BJ (cell line): ENCODE results near the gene DNAI2. TPM values are rescaled to one million over a fixed set of nuclear protein-coding genes. Genes with fewer than 3 reads are reported as not detected.

Experiments used
- CTCF ChIA-PET: fragments of 350-600 bp; formaldehyde crosslinking; extraction: SDS; loops from one replicate; lab custom pipeline; 2021; ENCODE audit warnings: antibody characterized with exemption, inconsistent platforms; lab: Yijun Ruan, JAX
- POLR2A ChIA-PET: fragments of 300-600 bp; sonication (Branson Sonifier 250); formaldehyde crosslinking; extraction: SDS; loops from one replicate; lab custom pipeline; 2021; ENCODE audit warnings: antibody characterized with exemption; lab: Charles Lee
- DNase-seq: peaks from one replicate; pipeline ENCODE4 v3.0.0-alpha.2; 2011; ENCODE audit warnings: low read depth
- H3K27me3 ChIP-seq: 2 replicates; pipeline ENCODE4 v1.6.0; 2011; ENCODE audit warnings: low read length; ENCODE audit not compliant: control insufficient read depth, insufficient read depth
- H3K36me3 ChIP-seq: 2 replicates; pipeline ENCODE4 v1.5.1; 2011; ENCODE audit warnings: low read length; ENCODE audit not compliant: control insufficient read depth, insufficient read depth
- H3K4me3 ChIP-seq: 2 replicates; pipeline ENCODE4 v1.5.1; 2011; ENCODE audit warnings: low read depth, mild to moderate bottlenecking, control low read depth, low read length
- polyA plus RNA-seq: library from polyadenylated mRNA; depleted of rRNA; stranded (reverse); fragments of >200 nt; gene quantifications from 2 replicates; pipeline ENCODE4 v1.2.3, GENCODE V29; 2011
- TF ChIP-seq, protein P1 (sequence below): IDR thresholded peaks from 2 replicates; pipeline ENCODE4 v1.5.1; 2011; ENCODE audit warnings: low read depth, mild to moderate bottlenecking, control low read depth, inconsistent platforms, low read length, moderate library complexity; ENCODE audit not compliant: insufficient read depth

The DNAI2 gene
- polyA plus RNA-seq, 1 experiment: not detected

DNA sequence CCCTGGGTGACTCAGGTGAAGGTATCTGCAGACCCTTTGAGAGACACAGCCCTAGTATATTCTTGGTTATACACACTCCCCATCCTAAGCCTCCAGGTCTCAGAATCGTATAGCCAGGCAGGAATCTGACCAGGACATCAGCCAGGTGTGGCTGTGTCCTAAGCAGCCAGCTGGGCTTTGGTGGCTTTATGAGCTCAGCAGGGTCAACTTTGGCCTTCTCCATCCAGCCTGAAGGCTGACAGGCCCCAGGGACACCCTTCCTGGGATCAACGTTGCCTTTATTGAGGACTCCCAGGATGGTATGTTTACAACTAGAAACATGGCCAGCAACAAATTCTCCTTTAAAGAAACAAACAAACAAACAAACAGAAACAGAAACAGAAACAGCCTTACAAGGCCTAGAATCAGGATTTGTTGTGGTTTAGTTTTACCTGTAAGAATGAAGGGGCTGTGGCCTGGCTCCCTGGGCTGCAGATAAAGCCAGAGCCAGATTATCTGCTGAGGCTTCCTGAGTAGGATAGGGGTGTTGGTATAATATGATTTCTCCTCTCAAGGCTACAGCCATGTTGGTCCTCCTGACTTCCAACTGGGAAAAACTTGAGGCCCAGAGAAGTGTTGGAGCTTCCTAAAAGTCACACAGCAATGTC lies 60.5 kb downstream of the DNAI2 start:
- Histone ChIP-seq H3K4me3 (no peak overlapping the region), H3K36me3 (no peaks in the 10 kb centered on the region), H3K27me3 (no peaks in the 10 kb centered on the region)
- ChIA-PET CTCF (no interaction called here), POLR2A (no interaction called here)
- DNase-seq: no peak
- TF ChIP-seq, protein P1, sequence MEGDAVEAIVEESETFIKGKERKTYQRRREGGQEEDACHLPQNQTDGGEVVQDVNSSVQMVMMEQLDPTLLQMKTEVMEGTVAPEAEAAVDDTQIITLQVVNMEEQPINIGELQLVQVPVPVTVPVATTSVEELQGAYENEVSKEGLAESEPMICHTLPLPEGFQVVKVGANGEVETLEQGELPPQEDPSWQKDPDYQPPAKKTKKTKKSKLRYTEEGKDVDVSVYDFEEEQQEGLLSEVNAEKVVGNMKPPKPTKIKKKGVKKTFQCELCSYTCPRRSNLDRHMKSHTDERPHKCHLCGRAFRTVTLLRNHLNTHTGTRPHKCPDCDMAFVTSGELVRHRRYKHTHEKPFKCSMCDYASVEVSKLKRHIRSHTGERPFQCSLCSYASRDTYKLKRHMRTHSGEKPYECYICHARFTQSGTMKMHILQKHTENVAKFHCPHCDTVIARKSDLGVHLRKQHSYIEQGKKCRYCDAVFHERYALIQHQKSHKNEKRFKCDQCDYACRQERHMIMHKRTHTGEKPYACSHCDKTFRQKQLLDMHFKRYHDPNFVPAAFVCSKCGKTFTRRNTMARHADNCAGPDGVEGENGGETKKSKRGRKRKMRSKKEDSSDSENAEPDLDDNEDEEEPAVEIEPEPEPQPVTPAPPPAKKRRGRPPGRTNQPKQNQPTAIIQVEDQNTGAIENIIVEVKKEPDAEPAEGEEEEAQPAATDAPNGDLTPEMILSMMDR: no peak

GRCh38 chr17:74335529-74336062 lies 61.6 kb downstream of the DNAI2 start:
- Histone ChIP-seq H3K4me3 (no peak overlapping the region), H3K27me3 (no peaks in the 10 kb centered on the region), H3K36me3 (no peaks in the 10 kb centered on the region)
- CTCF ChIA-PET: no interaction called here
- POLR2A ChIA-PET: no interaction called here
- TF ChIP-seq, protein P1: no peak
- DNase-seq: no peak

GRCh38 chr17:74336307-74336706 lies 62.3 kb downstream of the DNAI2 start:
- no peaks in the 10 kb centered on the region for H3K27me3 ChIP-seq
- ChIA-PET CTCF (no interaction called here), POLR2A (no interaction called here)
- TF ChIP-seq, protein P1: no peak
- DNase-seq: no peak
- H3K4me3 ChIP-seq: no peak overlapping the region
- no peaks in the 10 kb centered on the region for H3K36me3 ChIP-seq

DNA sequence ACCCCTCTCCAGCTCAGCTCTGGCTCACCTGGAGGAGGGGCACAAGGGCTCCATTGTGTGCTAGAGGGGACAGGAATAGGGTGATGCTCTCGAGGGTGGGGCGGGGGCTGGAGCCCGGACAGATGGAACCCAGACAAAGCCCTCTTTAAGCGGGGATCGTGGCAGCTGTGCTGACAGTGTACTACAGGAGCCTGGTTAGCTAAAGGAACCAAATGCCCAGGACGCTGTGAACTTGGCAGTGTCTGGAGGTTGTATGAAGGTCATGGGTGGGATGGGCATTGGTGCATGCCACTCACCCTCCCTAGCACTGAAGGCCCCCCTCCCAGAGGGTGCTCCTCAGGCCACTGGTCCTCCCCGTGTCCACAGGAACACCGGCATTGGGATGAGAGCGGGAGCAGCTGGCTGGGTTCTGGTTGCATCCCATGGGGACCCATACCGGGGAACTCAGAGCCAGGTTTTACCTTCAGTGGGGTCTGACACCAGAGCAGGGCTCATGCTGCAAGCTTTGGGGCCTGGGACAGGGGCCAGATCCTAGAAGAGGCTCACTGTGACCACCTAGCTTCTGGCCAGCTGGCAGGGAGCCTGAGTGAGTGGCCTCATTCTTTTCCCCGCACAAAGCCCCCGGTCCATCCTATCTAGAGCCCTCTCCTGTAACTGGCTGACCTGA lies 63.9 kb downstream of the DNAI2 start:
- TF ChIP-seq, protein P1: no peak
- Histone ChIP-seq H3K4me3 (no peak overlapping the region), H3K27me3 (no peaks in the 10 kb centered on the region), H3K36me3 (no peaks in the 10 kb centered on the region)
- ChIA-PET CTCF (interaction anchor here (1.0 to 1.1 kb wide), 2 partner anchors 30 to 41 kb away, joined by 3 read pairs; no protein-coding TSS in a partner anchor), POLR2A (no interaction called here)
- DNase-seq: no peak

DNA sequence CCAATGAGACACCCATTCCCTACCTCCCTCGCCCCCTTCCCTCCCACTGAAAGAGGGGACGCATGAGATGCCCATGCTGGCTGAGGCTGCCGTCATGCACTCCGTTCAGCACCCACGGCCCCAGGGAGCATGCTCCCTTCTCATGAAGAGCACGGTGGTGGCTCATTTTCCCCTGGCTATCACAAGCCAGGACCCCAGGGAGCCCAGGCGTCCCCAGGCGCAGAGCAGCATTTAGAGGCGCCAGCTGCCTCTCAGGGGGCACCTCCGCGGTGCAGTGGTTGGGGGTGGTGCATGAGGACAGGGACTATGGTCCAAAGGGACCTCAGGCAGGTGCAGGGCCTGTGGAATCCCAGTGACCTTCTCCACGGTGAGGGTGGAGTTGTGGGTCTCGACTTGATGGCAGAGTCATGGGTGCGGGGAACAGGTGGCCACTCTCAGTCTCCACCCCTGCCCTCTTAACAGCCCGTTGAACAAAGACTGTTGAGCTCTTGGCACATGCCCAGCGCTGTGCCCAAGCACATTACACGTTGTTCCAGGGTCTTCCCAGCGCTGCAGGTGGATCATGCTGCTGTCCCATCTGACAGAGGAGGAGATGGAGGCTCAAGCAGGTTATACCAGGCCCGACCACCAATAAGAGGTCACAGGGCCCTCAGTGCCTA lies 65.6 kb downstream of the DNAI2 start:
- POLR2A ChIA-PET: no interaction called here
- Histone ChIP-seq H3K36me3 (no peaks in the 10 kb centered on the region), H3K4me3 (no peak overlapping the region), H3K27me3 (no peaks in the 10 kb centered on the region)
- no peak for DNase-seq
- TF ChIP-seq, protein P1: no peak
- CTCF ChIA-PET: no interaction called here
